Subcutaneous abdominal adipose tissue (tissue), 5 donors: ENCODE results near the gene CCDC154.
"Not testable (repeated sequence)": the region's sequence is repeated elsewhere in the genome, so short reads cannot be mapped to it uniquely, and the experiment has no call there.

Experiments
- H3K27ac ChIP-seq: one replicate; pipeline ENCODE4 v1.7.0; 2013; ENCODE audit warnings: low read depth, mild to moderate bottlenecking, inconsistent platforms, low read length, moderate library complexity
- H3K27me3 ChIP-seq, 5 donors: one replicate each; pipeline ENCODE4 v1.7.0; 2013; ENCODE audit warnings: low read length in 5 of 5, inconsistent platforms in 1 of 5; ENCODE audit not compliant: control insufficient read depth in 5 of 5, insufficient read depth in 4 of 5
- H3K36me3 ChIP-seq, 5 donors: one replicate each; pipeline ENCODE4 v1.7.0; 2013; ENCODE audit warnings: low read length in 5 of 5; ENCODE audit not compliant: control insufficient read depth in 5 of 5, insufficient read depth in 5 of 5
- H3K4me1 ChIP-seq, 5 donors: one replicate each; pipeline ENCODE4 v1.7.0; 2013; ENCODE audit warnings: low read length in 5 of 5, mild to moderate bottlenecking in 3 of 5, moderate library complexity in 1 of 5; ENCODE audit not compliant: control insufficient read depth in 5 of 5, insufficient read depth in 5 of 5
- H3K4me3 ChIP-seq, 5 donors: one replicate each; pipeline ENCODE4 v1.7.0; 2013; ENCODE audit warnings: low read length in 5 of 5, low read depth in 1 of 5
- H3K9ac ChIP-seq, 5 donors: one replicate each; pipeline ENCODE4 v1.7.0; 2013; ENCODE audit warnings: low read length in 5 of 5, mild to moderate bottlenecking in 4 of 5, moderate library complexity in 3 of 5
- H3K9me3 ChIP-seq, 5 donors: one replicate each; pipeline ENCODE4 v1.7.0; 2013; ENCODE audit warnings: low read length in 5 of 5; ENCODE audit not compliant: control insufficient read depth in 5 of 5
- donor health status: healthy.
- donor health status: healthy.
- donor health status: healthy.
- donor health status: healthy.
- donor health status: healthy.

Gene CCDC154

DNA sequence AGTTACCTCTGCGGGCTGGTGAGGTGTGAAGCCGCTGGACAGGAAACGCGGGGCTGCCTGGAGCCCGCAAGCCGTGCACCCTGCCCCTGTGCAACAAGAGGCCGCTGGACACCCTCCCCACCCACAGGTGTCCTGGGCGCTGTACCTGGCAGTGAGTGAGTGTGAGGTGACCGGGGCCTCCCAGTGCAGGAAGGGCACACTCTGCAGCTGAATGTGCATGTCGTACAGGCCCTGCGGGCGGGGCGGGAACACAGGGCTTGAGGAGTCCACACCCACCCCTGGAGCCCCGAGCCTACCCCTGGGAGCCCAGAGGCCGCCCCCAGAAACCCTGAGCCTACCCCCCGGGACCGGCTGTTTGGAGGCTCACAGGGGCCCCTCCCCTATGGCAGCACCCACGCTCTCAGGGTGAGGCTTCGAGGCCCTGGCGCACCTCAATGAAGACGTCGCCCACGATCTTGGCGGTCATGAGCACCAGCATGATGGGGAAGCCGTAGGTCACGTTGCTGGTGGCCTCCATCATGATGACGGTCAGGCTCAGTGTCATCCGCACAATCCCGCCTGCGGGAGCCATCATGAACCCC is 4.3 kb upstream of the CCDC154 start:
- H3K4me1 ChIP-seq: peaks cover 0 to 9% (median 7%) of the 10 kb centered on the region in 5 donors
- no peak overlapping the region for H3K4me3 ChIP-seq
- no peak overlapping the region for H3K9ac ChIP-seq
- H3K27me3 ChIP-seq: no peaks in the 10 kb centered on the region
- no peaks in the 10 kb centered on the region for H3K9me3 ChIP-seq
- H3K27ac ChIP-seq: no peak overlapping the region
- H3K36me3 ChIP-seq: peaks cover 0 to 82% (median 71%) of the 10 kb centered on the region in 5 donors

GRCh38 chr16:1447965-1448364 is 3.6 kb upstream of the CCDC154 start:
- Histone ChIP-seq H3K4me3 (no peak overlapping the region), H3K27ac (no peak overlapping the region), H3K27me3 (no peaks in the 10 kb centered on the region), H3K4me1 (peaks cover 0 to 9% (median 7%) of the 10 kb centered on the region in 5 donors), H3K9me3 (no peaks in the 10 kb centered on the region), H3K36me3 (peaks cover 0 to 77% (median 65%) of the 10 kb centered on the region in 5 donors), H3K9ac (no peak overlapping the region)

DNA sequence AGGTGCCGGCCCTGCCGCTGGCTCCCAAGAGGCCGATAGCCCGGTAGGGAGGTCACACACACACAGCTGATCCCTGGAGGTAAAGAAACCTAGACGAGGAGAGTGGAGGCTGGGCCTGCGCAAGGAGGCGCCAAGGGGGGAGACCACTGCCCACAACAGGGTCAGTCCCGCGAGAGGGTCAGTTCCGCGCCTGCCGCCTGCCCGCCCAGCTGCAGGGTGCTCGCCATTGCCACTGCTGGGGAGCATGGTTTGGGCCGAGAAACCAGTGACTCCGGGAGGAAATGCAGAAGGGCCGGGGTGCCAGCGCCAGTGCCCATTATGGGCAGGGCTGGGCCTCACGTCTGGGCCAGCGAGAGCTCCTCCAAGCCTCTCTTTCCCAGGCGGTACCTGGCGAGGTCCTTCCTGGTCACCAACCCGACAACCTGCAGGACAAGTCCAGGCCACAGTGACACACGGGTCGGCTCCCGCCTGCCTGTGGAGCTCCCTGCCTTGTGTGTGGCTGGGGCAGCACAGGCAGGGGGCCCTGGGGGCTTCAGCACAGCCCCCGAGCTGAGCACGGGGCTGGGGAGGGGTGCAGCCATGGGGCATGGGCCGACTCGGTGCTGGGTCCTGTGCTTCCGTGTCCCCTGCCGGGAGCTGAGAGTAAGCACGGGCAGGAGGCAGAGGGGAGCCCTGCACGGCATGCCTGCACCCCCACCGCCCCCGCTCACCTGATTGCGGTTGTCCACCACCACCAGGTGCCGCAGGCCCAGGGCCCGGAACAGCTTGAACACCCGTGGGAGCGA is 2.1 kb upstream of the CCDC154 start:
- peaks cover 0 to 62% (median 51%) of the 10 kb centered on the region in 5 donors for H3K36me3 ChIP-seq

GRCh38 chr16:1445518-1446203 is 1.3 kb upstream of the CCDC154 start:
- H3K9ac ChIP-seq: no peak overlapping the region
- H3K27me3 ChIP-seq: no peaks in the 10 kb centered on the region
- peaks cover 0 to 9% (median 7%) of the 10 kb centered on the region in 5 donors for H3K4me1 ChIP-seq
- peaks cover 0 to 54% (median 43%) of the 10 kb centered on the region in 5 donors for H3K36me3 ChIP-seq
- no peaks in the 10 kb centered on the region for H3K9me3 ChIP-seq
- no peak overlapping the region for H3K27ac ChIP-seq
- no peak overlapping the region for H3K4me3 ChIP-seq

More for the DNA sequence above, 2.1 kb upstream of the CCDC154 start:
- Histone ChIP-seq H3K4me3 (no peak overlapping the region), H3K27me3 (no peaks in the 10 kb centered on the region), H3K9ac (no peak overlapping the region), H3K27ac (no peak overlapping the region), H3K4me1 (peaks cover 0 to 9% (median 7%) of the 10 kb centered on the region in 5 donors), H3K9me3 (no peaks in the 10 kb centered on the region)

- Histone ChIP-seq H3K9ac (peak overlapping the region in 1 of 5 donors; percentile 5), H3K36me3 (peaks cover 0 to 46% (median 38%) of the 10 kb centered on the region in 5 donors), H3K9me3 (no peaks in the 10 kb centered on the region), H3K27ac (no peak overlapping the region), H3K4me1 (peaks cover 0 to 9% (median 7%) of the 10 kb centered on the region in 5 donors), H3K4me3 (no peak overlapping the region), H3K27me3 (no peaks in the 10 kb centered on the region)
Measured at GRCh38 chr16:1444730-1445517, 568 bp upstream of the CCDC154 start.

DNA sequence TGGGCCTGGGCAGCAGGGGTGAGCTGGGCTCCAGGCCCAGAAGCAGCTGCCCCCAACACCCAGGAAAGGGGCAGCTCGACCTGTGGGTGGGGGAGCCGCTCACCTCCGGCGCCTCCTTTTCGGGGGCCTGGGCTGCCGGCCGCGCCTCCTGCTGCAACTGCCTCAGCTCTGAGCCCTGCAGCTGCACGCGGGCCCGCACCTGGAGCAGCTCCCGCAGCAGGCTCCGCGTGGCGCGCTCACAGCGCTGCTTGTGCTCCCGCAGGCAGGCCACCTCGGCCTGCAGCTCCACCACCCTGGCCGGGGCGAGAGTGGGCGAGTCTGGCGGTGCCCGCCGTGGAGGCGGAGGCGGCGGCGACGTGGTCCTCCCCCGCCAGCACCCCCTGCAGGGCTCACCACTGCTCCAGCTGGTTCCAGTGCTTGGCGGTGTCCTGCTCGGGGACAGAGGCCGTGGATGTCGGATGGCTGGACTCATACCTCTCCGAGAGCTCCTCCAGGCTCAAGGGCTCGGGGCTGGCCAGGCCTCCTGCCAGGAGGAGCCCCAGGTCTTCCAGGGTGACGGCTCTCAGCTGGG is 868 bp downstream of the CCDC154 start:
- Histone ChIP-seq H3K27me3 (no peaks in the 10 kb centered on the region), H3K4me3 (no peak overlapping the region), H3K27ac (no peak overlapping the region), H3K36me3 (peaks cover 0 to 32% (median 26%) of the 10 kb centered on the region in 5 donors), H3K9me3 (no peaks in the 10 kb centered on the region), H3K4me1 (peaks cover 0 to 9% (median 7%) of the 10 kb centered on the region in 5 donors), H3K9ac (no peak overlapping the region)

GRCh38 chr16:1442697-1443096 is 1.7 kb downstream of the CCDC154 start:
- no peak overlapping the region for H3K4me3 ChIP-seq
- no peak overlapping the region for H3K9ac ChIP-seq
- H3K36me3 ChIP-seq: peaks cover 0 to 24% (median 18%) of the 10 kb centered on the region in 5 donors
- no peaks in the 10 kb centered on the region for H3K27me3 ChIP-seq
- peaks cover 0 to 9% (median 7%) of the 10 kb centered on the region in 5 donors for H3K4me1 ChIP-seq
- H3K9me3 ChIP-seq: no peaks in the 10 kb centered on the region
- no peak overlapping the region for H3K27ac ChIP-seq

DNA sequence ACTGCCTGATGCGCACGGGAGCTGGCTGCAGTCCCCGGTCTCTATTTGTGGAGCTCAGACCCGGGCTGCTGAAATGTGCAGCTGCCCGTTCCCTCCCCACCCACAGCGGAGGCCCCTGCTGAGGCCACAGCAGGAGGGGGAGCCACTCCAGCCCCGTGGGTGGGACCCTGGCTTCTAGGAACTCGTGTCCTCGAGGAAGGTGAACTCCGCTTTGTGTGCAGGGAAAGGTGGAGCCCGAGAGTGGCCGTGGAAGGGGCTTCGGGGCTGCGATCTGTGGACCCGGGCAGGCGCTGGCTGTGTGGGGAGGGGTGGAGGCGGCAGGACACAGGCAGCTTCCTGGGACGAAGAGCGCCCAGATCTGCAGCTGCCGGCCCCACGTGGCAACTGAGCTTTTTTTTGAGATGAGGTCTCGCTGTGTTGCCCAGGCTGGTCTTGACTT is 2.9 kb downstream of the CCDC154 start:
- H3K27me3 ChIP-seq: no peaks in the 10 kb centered on the region
- H3K4me3 ChIP-seq: no peak overlapping the region
- H3K9ac ChIP-seq: no peak overlapping the region
- H3K9me3 ChIP-seq: no peaks in the 10 kb centered on the region
- H3K36me3 ChIP-seq: peaks cover 0 to 12% (median 9%) of the 10 kb centered on the region in 5 donors
- H3K27ac ChIP-seq: no peak overlapping the region
- peaks cover 0 to 9% (median 7%) of the 10 kb centered on the region in 5 donors for H3K4me1 ChIP-seq

DNA sequence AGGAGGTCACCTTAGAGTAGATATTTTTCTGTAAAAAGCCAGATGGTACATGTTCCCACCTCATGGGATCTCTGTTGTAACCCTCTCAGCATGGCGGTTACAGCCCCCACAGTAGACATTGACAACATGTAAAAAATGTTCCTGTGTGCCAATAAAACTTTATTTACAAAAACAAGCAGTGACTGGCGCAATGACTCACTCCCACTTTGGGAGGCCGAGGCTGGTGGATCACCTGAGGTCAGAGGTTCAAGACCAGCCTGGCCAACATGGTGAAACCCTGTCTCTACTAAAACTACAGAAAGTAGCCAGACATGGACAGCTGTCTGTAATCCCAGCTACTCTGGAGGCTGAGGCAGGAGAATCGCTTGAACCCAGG is 4.7 kb downstream of the CCDC154 start:
- not testable (repeated sequence) for H3K4me3 ChIP-seq, H3K27ac ChIP-seq, H3K9ac ChIP-seq, H3K4me1 ChIP-seq, H3K27me3 ChIP-seq, H3K36me3 ChIP-seq, H3K9me3 ChIP-seq
